GM12878 (cell line): ENCODE data around the gene ASH1L. TPM values are rescaled to one million over a fixed set of nuclear protein-coding genes. Genes with fewer than 3 reads are reported as not detected.
A peak's percentile ranks its signal among the peaks of the same experiment; 100 is the strongest.

Source experiments
- CREB1 ChIP-seq: IDR thresholded peaks from 2 replicates; pipeline ENCODE4 v1.6.1; 2012; ENCODE audit warnings: low read depth, mild to moderate bottlenecking, inconsistent platforms
- JUNB ChIP-seq: IDR thresholded peaks from 2 replicates; pipeline ENCODE4 v1.6.1; 2016; ENCODE audit warnings: antibody characterized with exemption, mild to moderate bottlenecking
- KAT2A ChIP-seq: conservative IDR thresholded peaks from 2 replicates; pipeline ENCODE4 v1.6.1; 2011; ENCODE audit warnings: low read depth, low read length; ENCODE audit not compliant: control insufficient read depth
- PML ChIP-seq: IDR thresholded peaks from 2 replicates; pipeline ENCODE4 v1.6.1; 2012; ENCODE audit warnings: low read length, inconsistent platforms
- SMAD1 ChIP-seq: fragments of 450-650 bp; IDR thresholded peaks from 2 replicates; pipeline ENCODE4 v1.6.1; 2018; ENCODE audit warnings: mild to moderate bottlenecking, low read depth; ENCODE audit not compliant: partially characterized antibody
- TBL1XR1 ChIP-seq: IDR thresholded peaks from 2 replicates; pipeline ENCODE4 v1.6.1; 2012; ENCODE audit warnings: low read depth, low read length, improper control_type of control experiment
- ZNF24 ChIP-seq: fragments of 450-650 bp; IDR thresholded peaks from 2 replicates; pipeline ENCODE4 v1.6.1; 2017; ENCODE audit warnings: antibody characterized with exemption, mild to moderate bottlenecking
- ZNF384 ChIP-seq: IDR thresholded peaks from 2 replicates; pipeline ENCODE4 v1.6.1; 2012; ENCODE audit warnings: low read depth, mild to moderate bottlenecking, low read length, improper control_type of control experiment, borderline replicate concordance
- polyA plus RNA-seq, 11 experiments: library from polyadenylated mRNA; depleted of rRNA in 4 of 11; unstranded in 6 of 11; stranded (reverse) in 5 of 11; fragments of >200 nt; fragmentation: Nextera tagmentation in 4 of 11; fragmentation: Illumina TruSeq in 1 of 11; extraction: Ambion mirVana in 4 of 11; extraction: Trizol in 1 of 11; gene quantifications; 1 replicate in 1 of 11; 2 replicates in 10 of 11; pipeline versions ENCODE4 v1.2.1 to v1.2.3, GENCODE V29; 2011 to 2016; ENCODE audit warnings: inconsistent platforms in 2 of 11, missing spikeins in 2 of 11, low read depth in 1 of 11
- total RNA-seq, 4 experiments: library from RNA; depleted of rRNA in 3 of 4; stranded (reverse); fragments of >200 nt in 3 of 4; fragmentation: Illumina TruSeq in 1 of 4; extraction: Trizol in 1 of 4; gene quantifications; 2 replicates each; pipeline versions ENCODE4 v1.2.1 to v1.2.3, GENCODE V29; 2013 to 2021
- TF ChIP-seq, protein P1 (sequence below): fragments of 450-650 bp; IDR thresholded peaks from 2 replicates; pipeline ENCODE4 v1.6.1; 2017; ENCODE audit warnings: mild to moderate bottlenecking, moderate library complexity
- TF ChIP-seq, protein P2 (sequence below): fragments of 450-650 bp; IDR thresholded peaks from 2 replicates; pipeline ENCODE4 v1.6.1; 2017; ENCODE audit warnings: borderline replicate concordance
- TF ChIP-seq, protein P3 (sequence below): IDR thresholded peaks from 2 replicates; pipeline ENCODE4 v1.6.1; 2011; ENCODE audit warnings: low read depth, mild to moderate bottlenecking, low read length, moderate library complexity, borderline replicate concordance; ENCODE audit errors: extremely low read depth
- TF ChIP-seq, protein P4 (sequence below): IDR thresholded peaks from 2 replicates; pipeline ENCODE4 v1.6.1; 2012; ENCODE audit warnings: low read depth, low read length, improper control_type of control experiment
- TF ChIP-seq, protein P5 (sequence below): fragments of 450-650 bp; conservative IDR thresholded peaks from 2 replicates; pipeline ENCODE4 v1.6.1; 2017; ENCODE audit warnings: mild to moderate bottlenecking, moderate library complexity
- TF ChIP-seq, protein P6 (sequence below): fragments of 450-650 bp; IDR thresholded peaks from 2 replicates; pipeline ENCODE4 v1.6.1; 2017; ENCODE audit warnings: mild to moderate bottlenecking, low read depth, inconsistent platforms; ENCODE audit not compliant: poor library complexity, severe bottlenecking
- TF ChIP-seq, protein P7 (sequence below): fragments of 450-650 bp; IDR thresholded peaks from 2 replicates; pipeline ENCODE4 v1.6.1; 2018; ENCODE audit warnings: mild to moderate bottlenecking, low read depth, moderate library complexity; ENCODE audit not compliant: partially characterized antibody

The ASH1L gene
- total and polyA plus RNA-seq, 10 of the 15 experiments (the other 5 are each of a cell fraction or from before 2014, with no cell fraction given) = 1.7 to 23.9 (median 16.6) TPM

DNA sequence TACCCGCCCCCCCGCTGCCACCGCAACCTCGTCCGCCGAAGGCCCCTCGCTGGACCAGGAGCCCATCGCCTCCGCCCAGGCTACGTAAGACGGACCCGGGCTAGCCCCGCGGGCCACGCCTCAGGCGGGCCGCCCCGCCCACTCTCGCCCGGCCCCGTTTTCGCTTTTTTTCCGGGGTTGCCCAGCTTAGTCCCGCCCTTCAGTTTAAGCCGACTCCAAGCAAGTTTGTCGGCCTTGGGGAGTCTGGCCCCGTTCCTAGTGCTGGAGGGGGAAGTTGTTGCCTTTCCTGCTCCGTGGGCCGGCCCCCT, 238.9 kb downstream of the ASH1L start (continued):
- TF ChIP-seq, protein P1, sequence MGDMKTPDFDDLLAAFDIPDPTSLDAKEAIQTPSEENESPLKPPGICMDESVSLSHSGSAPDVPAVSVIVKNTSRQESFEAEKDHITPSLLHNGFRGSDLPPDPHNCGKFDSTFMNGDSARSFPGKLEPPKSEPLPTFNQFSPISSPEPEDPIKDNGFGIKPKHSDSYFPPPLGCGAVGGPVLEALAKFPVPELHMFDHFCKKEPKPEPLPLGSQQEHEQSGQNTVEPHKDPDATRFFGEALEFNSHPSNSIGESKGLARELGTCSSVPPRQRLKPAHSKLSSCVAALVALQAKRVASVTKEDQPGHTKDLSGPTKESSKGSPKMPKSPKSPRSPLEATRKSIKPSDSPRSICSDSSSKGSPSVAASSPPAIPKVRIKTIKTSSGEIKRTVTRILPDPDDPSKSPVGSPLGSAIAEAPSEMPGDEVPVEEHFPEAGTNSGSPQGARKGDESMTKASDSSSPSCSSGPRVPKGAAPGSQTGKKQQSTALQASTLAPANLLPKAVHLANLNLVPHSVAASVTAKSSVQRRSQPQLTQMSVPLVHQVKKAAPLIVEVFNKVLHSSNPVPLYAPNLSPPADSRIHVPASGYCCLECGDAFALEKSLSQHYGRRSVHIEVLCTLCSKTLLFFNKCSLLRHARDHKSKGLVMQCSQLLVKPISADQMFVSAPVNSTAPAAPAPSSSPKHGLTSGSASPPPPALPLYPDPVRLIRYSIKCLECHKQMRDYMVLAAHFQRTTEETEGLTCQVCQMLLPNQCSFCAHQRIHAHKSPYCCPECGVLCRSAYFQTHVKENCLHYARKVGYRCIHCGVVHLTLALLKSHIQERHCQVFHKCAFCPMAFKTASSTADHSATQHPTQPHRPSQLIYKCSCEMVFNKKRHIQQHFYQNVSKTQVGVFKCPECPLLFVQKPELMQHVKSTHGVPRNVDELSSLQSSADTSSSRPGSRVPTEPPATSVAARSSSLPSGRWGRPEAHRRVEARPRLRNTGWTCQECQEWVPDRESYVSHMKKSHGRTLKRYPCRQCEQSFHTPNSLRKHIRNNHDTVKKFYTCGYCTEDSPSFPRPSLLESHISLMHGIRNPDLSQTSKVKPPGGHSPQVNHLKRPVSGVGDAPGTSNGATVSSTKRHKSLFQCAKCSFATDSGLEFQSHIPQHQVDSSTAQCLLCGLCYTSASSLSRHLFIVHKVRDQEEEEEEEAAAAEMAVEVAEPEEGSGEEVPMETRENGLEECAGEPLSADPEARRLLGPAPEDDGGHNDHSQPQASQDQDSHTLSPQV = no peak
- TF ChIP-seq ZNF24 (no peak), JUNB (no peak), ZNF384 (0 out of 2 replicates have a peak, but pooled peaks have one; percentile 46), TBL1XR1 (no peak), SMAD1 (peak; percentile 43), KAT2A (no peak), CREB1 (0 out of 2 replicates have a peak, but pooled peaks have one; percentile 35), PML (no peak)
- TF ChIP-seq, protein P2, sequence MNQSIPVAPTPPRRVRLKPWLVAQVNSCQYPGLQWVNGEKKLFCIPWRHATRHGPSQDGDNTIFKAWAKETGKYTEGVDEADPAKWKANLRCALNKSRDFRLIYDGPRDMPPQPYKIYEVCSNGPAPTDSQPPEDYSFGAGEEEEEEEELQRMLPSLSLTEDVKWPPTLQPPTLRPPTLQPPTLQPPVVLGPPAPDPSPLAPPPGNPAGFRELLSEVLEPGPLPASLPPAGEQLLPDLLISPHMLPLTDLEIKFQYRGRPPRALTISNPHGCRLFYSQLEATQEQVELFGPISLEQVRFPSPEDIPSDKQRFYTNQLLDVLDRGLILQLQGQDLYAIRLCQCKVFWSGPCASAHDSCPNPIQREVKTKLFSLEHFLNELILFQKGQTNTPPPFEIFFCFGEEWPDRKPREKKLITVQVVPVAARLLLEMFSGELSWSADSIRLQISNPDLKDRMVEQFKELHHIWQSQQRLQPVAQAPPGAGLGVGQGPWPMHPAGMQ = no peak
- TF ChIP-seq, protein P3, sequence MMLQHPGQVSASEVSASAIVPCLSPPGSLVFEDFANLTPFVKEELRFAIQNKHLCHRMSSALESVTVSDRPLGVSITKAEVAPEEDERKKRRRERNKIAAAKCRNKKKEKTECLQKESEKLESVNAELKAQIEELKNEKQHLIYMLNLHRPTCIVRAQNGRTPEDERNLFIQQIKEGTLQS = no peak
- TF ChIP-seq, protein P4, sequence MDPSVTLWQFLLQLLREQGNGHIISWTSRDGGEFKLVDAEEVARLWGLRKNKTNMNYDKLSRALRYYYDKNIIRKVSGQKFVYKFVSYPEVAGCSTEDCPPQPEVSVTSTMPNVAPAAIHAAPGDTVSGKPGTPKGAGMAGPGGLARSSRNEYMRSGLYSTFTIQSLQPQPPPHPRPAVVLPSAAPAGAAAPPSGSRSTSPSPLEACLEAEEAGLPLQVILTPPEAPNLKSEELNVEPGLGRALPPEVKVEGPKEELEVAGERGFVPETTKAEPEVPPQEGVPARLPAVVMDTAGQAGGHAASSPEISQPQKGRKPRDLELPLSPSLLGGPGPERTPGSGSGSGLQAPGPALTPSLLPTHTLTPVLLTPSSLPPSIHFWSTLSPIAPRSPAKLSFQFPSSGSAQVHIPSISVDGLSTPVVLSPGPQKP = 0 out of 2 replicates have a peak, but pooled peaks have one; percentile 42
- TF ChIP-seq, protein P5, sequence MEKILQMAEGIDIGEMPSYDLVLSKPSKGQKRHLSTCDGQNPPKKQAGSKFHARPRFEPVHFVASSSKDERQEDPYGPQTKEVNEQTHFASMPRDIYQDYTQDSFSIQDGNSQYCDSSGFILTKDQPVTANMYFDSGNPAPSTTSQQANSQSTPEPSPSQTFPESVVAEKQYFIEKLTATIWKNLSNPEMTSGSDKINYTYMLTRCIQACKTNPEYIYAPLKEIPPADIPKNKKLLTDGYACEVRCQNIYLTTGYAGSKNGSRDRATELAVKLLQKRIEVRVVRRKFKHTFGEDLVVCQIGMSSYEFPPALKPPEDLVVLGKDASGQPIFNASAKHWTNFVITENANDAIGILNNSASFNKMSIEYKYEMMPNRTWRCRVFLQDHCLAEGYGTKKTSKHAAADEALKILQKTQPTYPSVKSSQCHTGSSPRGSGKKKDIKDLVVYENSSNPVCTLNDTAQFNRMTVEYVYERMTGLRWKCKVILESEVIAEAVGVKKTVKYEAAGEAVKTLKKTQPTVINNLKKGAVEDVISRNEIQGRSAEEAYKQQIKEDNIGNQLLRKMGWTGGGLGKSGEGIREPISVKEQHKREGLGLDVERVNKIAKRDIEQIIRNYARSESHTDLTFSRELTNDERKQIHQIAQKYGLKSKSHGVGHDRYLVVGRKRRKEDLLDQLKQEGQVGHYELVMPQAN = no peak
- TF ChIP-seq, protein P6, sequence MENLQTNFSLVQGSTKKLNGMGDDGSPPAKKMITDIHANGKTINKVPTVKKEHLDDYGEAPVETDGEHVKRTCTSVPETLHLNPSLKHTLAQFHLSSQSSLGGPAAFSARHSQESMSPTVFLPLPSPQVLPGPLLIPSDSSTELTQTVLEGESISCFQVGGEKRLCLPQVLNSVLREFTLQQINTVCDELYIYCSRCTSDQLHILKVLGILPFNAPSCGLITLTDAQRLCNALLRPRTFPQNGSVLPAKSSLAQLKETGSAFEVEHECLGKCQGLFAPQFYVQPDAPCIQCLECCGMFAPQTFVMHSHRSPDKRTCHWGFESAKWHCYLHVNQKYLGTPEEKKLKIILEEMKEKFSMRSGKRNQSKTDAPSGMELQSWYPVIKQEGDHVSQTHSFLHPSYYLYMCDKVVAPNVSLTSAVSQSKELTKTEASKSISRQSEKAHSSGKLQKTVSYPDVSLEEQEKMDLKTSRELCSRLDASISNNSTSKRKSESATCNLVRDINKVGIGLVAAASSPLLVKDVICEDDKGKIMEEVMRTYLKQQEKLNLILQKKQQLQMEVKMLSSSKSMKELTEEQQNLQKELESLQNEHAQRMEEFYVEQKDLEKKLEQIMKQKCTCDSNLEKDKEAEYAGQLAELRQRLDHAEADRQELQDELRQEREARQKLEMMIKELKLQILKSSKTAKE = no peak
- TF ChIP-seq, protein P7, sequence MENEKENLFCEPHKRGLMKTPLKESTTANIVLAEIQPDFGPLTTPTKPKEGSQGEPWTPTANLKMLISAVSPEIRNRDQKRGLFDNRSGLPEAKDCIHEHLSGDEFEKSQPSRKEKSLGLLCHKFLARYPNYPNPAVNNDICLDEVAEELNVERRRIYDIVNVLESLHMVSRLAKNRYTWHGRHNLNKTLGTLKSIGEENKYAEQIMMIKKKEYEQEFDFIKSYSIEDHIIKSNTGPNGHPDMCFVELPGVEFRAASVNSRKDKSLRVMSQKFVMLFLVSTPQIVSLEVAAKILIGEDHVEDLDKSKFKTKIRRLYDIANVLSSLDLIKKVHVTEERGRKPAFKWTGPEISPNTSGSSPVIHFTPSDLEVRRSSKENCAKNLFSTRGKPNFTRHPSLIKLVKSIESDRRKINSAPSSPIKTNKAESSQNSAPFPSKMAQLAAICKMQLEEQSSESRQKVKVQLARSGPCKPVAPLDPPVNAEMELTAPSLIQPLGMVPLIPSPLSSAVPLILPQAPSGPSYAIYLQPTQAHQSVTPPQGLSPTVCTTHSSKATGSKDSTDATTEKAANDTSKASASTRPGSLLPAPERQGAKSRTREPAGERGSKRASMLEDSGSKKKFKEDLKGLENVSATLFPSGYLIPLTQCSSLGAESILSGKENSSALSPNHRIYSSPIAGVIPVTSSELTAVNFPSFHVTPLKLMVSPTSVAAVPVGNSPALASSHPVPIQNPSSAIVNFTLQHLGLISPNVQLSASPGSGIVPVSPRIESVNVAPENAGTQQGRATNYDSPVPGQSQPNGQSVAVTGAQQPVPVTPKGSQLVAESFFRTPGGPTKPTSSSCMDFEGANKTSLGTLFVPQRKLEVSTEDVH = no peak
